Fibroblast of upper back skin (primary cell): ENCODE results near the gene CSNK1G1.

ENCODE experiments used
- DNase-seq: peaks from one replicate; pipeline ENCODE4 v3.0.0-alpha.2; 2013

The CSNK1G1 gene

DNA sequence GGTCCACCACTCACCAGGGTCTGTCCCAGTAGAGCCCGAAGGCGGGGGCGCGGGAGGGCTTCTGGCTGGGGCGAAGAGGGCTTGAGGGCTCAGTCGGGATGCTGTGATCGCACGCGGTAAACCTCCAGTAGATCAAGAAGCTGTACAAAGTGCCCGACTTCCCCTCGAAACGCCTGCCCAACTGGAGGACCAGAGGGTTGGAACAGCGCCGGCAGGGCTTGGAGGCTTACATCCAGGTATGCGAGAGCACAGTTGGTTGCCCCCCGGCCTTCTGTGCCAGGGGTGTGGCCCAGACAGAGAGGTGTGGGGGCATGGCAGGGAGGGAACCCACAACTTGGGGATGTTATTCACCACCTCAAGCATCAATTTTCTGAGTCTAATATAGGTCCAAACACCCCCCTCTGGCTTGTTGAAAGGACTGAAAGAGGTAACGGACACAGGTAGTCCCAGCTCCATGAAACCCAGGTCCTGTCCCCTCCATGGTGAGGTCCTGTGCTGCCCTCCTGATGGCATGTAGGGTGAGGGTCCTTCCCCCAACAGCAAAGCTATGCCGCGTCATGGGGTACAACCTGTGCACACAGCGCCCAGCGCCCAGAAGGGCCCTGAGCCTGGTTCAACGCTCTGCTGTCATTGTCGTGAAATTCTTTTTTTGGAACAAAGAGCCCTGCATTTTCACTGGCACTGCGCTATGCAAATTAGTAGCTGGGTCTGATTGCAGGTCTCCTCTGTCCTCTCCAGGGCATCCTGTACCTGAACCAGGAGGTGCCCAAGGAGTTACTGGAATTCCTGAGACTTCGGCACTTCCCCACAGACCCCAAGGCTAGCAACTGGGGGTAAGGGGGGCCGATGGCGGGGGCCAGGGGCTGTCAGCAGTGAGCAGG is 203.2 kb downstream of the CSNK1G1 start:
- DNase-seq: no peak

DNA sequence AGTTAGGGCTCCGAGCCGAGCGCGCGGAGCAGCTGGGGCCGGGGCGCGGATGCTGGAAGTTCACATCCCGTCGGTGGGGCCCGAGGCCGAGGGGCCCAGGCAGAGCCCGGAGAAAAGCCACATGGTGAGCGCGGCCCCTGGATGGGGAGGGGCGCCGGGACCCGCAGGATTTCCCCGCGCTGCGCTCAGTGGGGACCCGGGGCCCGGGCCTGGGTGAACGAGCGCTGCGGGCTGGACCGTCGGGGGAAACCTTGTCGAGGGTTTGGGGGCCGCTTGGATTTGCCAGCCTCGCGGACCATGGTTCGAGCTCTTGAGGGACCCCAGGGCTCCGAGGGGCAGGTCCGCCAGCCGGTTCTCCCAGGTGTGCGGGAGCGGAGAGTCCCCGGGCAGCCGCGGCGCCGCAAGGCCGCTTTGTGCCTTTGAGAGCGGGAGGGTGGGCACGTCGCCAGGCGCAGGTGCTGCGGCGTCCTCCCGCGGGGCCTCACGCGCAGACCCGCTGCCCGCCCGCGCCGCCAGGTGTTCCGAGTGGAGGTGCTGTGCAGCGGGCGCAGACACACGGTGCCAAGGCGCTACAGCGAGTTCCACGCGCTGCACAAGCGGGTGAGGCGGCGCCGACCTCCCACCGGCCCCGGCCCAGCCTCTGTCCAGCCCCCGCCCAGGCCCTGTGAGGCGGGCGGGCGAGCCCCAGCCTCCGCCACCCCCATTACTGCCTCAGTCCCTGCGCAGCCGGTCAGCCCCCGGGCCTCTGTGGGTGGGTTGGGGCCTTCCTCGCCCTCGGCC is 204.1 kb downstream of the CSNK1G1 start, which contains the start of gene SNX22:
TSS of gene SNX22 (plus strand) at position 5 of the 780 bp plus-strand sequence. CDS start at position 50, 45 bp downstream.
- no peak for DNase-seq

DNA sequence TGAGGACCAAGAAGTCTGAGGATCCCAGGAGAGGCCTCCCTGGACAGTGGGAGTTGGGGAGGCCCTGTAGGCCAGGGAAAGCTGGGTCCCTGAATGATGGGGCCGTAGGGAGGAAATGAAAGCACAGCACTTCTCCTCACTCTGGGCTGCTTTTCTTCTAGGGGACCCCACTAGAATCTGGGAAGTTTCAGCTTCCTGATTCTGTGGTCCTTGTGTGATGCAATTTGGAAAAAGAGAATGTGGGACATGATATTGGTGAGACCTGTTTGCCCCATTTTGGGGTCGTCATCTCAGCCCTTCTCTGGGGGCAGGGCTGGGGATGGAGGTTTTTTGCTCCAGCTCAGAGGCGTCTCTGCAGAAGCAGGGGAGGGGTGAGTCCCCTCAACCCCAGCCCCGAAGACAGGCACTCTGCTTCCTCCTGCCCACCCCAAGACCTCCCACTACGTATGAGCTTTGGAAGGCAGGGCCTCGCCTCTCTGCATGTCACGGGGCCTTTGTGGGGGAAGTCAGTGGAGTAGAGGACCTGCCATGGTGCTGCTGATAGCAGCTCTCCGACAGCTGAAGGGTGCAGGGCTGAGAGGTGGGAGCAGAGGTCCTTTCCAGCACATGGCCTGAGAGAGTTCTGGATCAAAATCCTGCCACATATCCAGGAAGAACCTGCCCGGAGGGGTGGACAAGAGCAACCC is 205.9 kb downstream of the CSNK1G1 start:
- DNase-seq: no peak

DNA sequence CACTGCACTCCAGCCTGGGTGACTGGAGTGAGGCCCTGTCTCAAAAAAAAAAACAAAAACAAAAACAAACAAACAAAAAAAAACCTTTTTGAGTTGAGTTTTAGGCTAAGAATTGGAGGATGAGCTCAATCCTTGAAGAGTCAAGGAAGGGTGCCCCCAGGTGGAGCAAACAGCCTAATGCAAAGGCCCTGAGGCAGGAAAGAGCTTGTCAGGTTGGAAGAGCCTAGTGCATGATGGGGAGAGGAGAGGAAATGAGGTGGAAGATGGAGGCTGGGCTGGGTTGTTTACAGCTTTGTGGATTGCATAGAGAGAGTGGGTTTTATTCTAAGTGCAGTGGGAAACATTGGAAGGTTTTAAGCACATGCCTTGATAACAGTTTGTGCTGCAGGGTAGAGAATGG is 206.5 kb downstream of the CSNK1G1 start:
- DNase-seq: no peak

DNA sequence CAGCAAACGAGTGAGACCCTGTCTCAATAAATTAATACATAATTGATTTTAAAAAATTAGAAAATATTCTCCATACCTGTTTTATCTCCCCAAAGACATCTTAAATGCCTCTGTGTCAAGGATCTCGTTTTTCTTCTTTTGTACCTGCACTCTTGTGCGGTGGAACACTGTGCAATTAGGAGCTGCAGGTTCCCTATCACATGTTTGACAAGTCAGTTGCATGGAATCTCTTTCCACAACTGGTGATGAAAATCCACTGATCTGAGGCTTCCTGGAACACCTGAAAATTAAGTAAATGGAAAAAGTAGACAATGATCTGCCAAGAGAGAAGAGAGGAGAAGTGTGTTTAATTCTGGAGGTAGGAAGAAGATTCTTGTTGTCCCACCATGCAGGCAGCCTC is 207.4 kb downstream of the CSNK1G1 start:
- no peak for DNase-seq

DNA sequence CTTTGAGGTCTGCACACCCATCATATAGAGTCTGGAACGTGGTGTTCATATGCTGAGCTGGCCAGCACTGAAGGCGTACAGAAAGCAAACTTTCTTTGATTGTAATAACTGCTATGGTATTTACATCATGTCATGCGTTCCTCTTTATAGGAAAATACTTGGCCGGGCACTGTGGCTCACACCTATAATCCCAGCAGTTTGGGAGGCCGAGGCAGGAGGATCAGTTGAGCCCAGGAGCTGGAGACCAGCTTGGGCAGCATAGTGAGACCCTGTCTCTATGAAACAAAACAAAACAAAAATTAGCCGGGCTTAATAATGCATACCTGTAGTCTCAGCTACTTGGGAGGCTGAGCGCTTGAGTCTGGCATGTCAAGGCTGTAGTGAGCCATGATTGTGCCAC is 207.8 kb downstream of the CSNK1G1 start:
- DNase-seq: no peak

DNA sequence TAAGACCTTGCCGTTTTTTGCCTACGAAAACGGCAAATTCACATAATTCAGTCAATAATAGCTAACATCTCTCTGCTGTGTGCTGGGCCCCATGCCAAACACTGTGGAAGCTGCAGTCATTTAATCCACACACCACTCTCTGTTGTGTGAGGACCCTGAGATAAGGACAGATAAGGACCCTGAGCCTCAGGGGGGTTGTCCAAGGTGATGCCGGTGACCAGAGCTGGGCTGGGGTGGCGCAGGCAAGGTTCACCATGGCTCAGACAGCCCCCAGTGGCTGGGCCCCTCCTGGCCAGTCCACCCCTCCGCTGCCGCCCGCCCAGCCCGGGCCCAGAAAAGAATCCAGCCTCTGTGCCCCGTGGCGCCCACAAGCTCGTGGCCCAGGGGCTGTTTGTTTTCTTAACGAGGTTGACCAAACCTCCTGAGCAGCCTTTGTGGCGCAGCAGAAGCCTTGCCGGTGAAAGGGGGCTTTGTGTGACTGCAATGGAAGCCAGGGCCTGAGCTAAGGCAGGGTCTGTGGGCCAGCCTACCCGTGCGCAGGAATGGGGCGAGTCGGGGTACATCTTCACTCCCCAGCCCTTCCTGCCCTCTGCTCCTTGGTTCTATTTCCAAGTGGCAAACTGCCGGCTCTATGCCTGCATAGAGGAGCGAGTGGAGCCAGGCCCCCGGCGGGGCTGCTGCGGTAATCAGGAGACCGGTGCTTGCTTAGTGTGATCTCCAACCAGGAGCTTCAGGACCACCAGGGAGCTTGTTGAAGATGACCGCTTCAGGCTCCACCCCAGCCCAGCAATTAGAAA is 208.9 kb downstream of the CSNK1G1 start:
- no peak for DNase-seq

DNA sequence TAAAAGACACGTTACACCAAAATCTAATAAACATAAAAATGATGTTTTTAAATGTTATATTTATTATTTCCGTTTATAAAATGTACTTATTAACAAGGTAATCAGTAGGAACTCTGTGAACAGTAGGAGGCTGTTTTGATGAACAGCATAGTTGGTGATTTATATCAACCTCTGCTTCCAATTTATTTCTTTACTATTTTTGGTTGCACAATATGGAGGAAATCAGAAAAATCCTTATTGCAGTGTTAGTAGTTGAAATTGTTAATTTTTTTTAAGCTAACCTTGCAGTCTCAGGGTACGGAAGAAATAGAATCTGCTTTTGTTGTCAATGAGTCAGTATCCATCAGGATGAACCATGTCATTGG is 209.5 kb downstream of the CSNK1G1 start:
- DNase-seq: no peak

DNA sequence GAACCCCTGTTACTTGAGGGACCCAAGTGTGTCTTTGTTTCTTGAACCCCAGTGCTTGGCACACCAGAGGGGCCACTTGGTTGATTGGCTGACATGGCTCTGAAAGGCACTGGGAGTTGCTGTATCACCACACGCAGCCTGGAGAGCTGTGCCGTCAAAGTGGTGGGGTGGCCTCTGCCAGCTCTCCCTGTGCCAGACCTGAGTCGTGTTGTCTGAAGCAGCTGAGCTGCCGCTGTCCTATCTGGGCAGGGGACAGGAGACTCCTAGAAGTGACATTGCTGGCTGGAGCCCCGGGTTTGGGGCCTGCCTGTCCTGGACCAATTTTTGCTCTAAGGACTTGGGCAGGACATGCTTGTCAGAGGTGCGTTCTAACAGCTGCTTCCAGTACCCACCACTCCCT is 209.9 kb downstream of the CSNK1G1 start:
- no peak for DNase-seq

DNA sequence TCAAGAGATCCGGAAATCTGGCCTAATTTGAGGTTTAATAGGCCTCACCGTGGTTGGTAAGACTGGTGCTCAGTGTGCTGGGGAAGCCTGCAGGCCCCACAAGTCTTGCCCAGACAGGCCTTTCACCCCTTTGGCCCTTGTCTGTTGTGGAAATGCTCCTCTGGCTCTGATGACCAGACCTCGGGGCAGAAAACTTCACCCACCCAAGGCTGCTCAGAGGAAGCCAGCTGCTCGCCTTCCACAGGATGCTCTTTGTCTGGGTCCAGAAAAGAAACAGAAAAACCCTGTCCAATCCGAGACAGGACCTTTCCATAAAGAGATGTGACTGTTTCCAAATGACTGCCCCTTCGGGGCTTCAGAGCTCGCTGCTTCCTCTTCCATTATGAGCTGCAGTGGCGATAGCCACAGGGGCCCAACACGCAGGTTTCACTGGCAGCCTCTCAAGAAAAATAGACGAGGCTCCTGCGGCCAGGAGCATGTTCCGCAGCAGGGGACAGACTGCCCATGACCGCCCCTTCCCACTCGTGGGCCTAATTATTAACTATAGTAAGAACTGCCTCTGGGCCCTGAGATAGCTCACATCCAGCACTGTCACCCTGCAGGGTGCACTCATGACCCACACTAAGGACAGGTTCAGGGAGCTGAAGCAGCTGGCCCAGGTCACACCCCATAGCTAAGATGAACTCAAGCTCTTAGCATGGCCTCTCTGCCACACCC is 211.2 kb downstream of the CSNK1G1 start:
- DNase-seq: no peak

DNA sequence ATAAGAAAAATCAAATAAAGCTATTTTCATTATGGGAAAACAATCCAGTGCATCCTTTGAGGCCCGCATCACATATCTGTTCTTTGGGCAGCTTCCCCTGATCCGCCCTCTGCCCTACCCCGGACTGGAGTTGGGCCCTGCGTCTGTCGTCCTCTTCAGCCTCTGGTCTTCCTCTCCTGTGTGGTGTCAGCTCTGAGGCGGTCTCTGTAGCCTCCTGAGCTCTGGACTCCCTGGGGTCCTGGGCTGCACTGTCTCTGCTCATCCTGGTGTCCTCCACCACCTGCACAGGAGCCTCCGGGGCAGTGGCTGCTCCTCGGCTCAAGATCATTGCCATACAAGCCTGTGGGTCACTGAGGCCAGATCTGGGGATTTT is 211.8 kb downstream of the CSNK1G1 start:
- DNase-seq: no peak

DNA sequence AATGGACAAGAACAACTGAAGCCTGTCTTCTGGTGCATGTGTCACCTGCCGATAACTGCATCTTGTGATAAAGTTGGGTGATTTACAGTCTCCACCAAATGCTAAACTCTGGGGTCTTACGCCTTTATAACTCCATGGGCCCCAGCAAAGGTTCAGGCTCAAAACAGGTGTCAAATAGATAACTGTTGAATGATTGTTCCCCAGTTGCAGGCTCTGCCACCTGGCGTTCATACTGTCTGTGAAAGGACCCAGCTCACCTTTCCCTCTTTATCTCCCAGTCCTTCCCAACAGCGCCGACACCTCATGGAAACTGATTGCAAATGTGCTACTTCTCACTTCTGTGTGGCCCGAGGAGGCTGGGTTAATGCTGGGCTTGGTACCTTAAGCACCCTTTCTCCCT is 212.7 kb downstream of the CSNK1G1 start:
- no peak for DNase-seq

DNA sequence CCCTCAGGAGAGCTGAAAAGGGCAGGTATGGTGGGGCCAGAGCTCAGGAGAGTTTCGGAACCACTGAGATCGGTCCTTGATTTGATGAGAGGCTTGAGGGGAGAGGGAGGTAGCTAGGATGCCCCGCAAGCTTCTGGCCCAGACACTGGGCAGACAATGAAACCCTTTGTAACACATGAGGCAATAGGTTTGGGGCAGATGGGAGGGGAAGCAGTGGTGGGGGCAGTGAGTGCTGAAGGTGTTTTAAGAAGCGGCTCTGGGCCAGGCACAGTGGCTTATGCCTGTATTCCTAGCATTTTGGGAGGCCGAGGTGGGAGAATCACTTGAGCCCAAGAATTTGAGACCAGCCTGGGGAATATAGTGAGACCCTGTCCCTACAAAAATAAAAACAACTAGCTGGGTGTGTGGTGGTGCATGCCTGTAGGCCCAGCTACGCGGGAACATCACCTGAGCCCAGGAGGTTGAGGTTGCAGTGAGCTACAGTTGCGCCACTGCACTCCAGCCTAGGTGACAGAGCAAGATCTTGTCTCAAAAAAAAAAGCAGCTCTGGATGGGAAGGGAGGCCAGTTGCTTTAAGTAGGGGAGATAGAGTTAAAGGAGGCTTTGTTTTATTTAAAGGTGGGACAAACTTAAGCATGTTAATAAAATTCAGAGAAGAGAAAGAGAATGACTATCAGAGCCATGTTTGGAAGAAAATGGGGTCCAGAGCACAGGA is 214.0 kb downstream of the CSNK1G1 start:
- no peak for DNase-seq

DNA sequence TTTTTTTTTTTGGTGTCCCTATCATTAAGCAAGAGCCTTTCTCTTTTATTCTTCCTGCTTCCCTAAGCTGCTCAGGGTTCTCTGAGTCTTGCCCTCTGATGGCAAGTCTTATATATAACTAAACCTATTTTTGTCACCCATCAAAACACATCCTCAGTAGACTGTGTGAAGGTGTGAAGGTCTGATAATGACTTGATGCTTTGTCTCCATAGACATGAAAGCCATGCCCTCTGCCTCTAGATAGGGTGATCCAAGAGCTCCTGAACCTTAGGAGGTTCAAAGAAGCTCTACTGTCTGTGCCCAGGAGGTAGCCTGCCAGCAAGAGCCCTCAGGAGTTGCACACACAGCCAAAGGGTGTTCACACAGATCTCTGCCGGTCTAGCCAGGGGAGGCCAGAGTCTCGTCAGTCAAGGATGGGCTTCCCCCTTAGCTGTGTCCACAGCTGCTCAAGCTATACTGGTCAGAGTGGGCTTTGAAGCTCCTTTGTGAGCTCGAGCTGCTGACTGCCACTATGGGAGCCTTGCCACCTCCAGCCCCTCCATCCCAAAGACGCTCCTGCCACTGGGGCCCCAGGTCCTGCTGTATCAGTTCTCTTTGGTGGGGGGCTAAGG is 217.5 kb downstream of the CSNK1G1 start:
- no peak for DNase-seq

DNA sequence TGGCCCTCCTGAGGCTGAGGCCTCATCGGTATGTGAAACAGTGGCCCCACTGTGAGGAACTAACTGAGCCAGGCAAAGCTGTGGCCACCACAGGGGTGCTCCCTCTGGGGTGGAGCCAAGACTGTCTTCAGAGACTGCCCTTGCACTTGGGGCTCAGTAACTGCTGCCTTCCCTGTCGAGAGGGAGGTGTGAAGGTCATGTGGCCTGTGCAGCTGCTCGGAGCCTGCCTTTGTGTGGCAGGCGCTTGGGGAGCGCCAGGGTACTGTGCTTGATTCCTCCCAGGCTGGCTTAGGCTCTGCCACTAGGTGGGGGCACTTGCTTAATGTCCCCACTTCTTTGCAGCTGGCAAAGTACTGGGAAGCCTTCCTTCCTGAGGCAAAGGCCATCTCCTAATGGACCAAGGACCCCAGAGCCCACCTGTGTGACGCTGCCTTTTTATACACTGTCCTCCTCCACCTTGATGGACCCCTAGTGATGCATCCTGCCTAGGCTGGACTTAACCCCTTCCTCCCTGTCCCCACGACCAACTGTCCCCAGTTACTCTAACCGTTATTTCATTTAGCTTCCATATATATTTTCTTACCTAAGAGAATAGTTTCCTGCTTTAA is 218.6 kb downstream of the CSNK1G1 start:
- DNase-seq: no peak

DNA sequence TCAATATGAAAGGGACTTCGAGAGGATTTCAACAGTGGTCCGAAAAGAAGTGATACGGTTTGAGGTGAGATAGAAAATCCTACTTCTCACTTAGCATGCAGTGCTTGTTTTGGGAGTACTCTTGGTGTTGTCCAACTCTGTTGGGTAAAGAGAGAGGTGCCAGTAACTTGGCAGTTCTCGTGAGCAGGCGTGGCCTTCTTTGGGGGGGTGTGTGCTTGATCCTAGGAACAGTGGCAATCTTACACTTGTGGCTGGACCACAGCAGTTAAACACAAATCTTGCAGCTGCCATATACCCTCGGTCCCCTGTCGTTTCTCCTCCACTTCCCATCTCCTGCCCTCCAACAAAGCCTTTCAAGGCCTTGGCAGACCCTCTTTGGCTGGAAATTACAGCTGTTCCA is 219.6 kb downstream of the CSNK1G1 start:
- DNase-seq: no peak

DNA sequence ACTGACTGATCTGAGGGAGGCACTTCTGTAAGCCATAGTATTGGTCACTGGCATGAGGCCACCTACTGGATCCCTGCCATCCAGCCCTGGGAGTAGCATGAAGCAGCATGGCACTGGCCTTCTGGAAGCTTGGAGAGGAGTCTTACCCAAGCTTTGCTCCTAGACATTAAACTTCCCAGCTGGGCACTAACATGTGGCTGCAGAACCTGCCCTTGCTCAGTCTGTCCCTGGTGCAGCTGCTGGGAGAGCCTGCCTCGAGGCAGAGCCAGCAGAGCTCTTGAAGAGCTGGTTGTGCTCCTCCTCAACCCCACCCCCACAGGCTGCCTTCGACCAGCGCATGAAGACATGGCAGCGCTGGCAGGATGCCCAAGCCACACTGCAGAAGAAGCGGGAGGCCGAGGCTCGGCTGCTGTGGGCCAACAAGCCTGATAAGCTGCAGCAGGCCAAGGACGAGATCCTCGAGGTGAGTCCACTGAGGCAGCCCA is 221.6 kb downstream of the CSNK1G1 start:
- DNase-seq: no peak

DNA sequence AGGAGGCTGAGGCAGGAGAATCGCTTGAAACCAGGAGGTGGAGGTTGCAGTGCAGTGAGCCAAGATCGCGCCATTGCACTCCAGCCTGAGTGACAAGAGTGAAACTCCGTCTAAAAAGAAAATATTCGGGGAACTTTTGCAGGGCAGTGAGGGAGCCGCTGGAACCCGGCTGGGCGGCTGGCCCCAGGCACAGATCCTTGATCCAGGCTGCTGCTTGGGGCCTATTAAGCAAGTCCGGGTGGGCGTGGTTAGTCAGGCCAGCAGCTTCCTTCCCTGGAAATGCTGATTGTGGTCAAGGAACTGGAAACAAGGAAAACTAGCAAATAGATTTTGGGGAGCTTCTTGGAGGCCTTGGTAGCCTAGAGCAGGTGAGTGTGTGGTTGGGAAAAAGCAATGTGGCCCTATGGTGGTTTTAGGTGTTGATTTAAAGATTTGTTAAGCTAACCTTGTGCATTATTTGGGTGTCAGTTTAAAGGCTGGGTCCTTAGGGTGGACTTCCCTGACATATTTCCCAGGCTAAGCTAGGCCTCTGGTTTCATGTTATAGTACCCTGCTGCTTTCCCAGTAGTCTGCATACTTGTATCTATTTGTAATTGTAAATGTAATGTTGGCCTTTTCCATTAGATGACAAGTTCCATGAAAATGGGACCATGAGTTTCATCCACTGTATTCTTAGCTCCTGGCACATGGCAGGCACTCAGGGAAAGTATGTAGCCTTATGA is 222.2 kb downstream of the CSNK1G1 start:
- DNase-seq: no peak

DNA sequence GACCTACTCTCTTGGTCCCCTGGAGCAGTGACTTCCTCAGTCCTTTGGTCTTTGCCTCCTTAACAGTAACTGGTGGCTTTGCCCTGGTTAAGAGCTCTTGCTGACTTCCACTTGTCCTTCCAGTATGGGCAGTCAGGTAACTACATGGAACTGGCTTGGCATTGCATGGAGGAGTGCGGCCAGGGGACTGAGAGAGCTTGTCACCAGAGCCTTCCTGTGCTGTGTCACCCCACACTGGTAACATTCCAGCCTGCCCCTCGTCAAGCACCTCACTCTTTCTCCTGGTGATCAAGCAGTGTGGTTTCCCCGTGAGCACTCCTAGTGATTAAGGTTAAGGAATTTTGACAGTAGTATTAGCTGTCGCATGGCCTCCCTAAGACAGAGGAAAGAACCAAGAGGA is 223.8 kb downstream of the CSNK1G1 start:
- DNase-seq: no peak

DNA sequence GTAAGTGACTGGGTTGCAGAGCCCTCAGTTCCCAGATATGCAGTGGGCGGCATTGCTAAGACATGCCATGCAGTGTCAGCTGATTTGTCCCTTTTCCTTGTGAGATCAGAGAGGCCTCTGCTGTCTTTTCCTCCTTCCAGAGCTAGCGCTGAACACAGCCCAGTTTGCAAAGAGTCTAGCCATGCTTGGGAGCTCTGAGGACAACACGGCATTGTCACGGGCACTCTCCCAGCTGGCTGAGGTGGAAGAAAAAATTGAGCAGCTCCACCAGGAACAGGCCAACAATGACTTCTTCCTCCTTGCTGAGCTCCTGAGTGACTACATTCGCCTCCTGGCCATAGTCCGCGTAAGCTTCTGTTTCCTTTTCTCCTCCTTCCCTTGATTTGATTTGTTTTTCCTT is 224.4 kb downstream of the CSNK1G1 start:
- no peak for DNase-seq
